H9 (cell line): ENCODE results near the gene FZD10. TPM values are rescaled to one million over a fixed set of nuclear protein-coding genes. Genes with fewer than 3 reads are reported as not detected.
A peak's percentile ranks its signal among the peaks of the same experiment; 100 is the strongest.

Experiments
- DNase-seq: peaks from one replicate; pipeline ENCODE4 v3.0.0-alpha.2; 2017
- H2AFZ ChIP-seq: one replicate; pipeline ENCODE4 v1.6.1; 2013; ENCODE audit warnings: mild to moderate bottlenecking, low read length, control low read depth, moderate library complexity
- H2AK5ac ChIP-seq: 2 replicates; pipeline ENCODE4 v1.6.1; 2013; ENCODE audit warnings: low read length, control low read depth, mixed read lengths; ENCODE audit not compliant: insufficient read length
- H2BK120ac ChIP-seq: one replicate; pipeline ENCODE4 v1.6.1; 2013; ENCODE audit warnings: low read depth, mild to moderate bottlenecking, low read length, control low read depth, inconsistent platforms; ENCODE audit not compliant: poor library complexity, severe bottlenecking
- H2BK12ac ChIP-seq: 2 replicates; pipeline ENCODE4 v1.6.1; 2013; ENCODE audit warnings: low read length, control low read depth, mixed read lengths, low read depth; ENCODE audit not compliant: insufficient read length
- H2BK15ac ChIP-seq: 2 replicates; pipeline ENCODE4 v1.6.1; 2013; ENCODE audit warnings: low read depth, low read length, control low read depth
- H2BK20ac ChIP-seq: one replicate; pipeline ENCODE4 v1.6.1; 2013; ENCODE audit warnings: low read depth, mild to moderate bottlenecking, low read length, control low read depth, inconsistent platforms; ENCODE audit not compliant: poor library complexity, severe bottlenecking
- H2BK5ac ChIP-seq: 2 replicates; pipeline ENCODE4 v1.6.1; 2013; ENCODE audit warnings: low read length, control low read depth, mixed read lengths; ENCODE audit not compliant: insufficient read length
- H3K14ac ChIP-seq: 2 replicates; pipeline ENCODE4 v1.6.1; 2013; ENCODE audit warnings: low read length, control low read depth; ENCODE audit not compliant: insufficient read depth
- H3K18ac ChIP-seq: 2 replicates; pipeline ENCODE4 v1.6.1; 2013; ENCODE audit warnings: low read depth, mild to moderate bottlenecking, mixed read lengths, low read length, control low read depth; ENCODE audit not compliant: insufficient read length
- H3K23ac ChIP-seq: 2 replicates; pipeline ENCODE4 v1.6.1; 2013; ENCODE audit warnings: low read length, control low read depth, mixed read lengths, low read depth; ENCODE audit not compliant: insufficient read length
- H3K23me2 ChIP-seq: 2 replicates; pipeline ENCODE4 v1.6.1; 2013; ENCODE audit warnings: low read depth, mild to moderate bottlenecking, mixed read lengths, low read length, control low read depth; ENCODE audit not compliant: insufficient read length, poor library complexity, severe bottlenecking
- H3K27ac ChIP-seq: 2 replicates; pipeline ENCODE4 v1.5.1; 2013; ENCODE audit warnings: low read length, control low read depth, mixed read lengths, low read depth; ENCODE audit not compliant: insufficient read length
- H3K27me3 ChIP-seq: 2 replicates; pipeline ENCODE4 v1.6.1; 2013; ENCODE audit warnings: low read length, control low read depth, inconsistent platforms; ENCODE audit not compliant: insufficient read depth
- H3K4ac ChIP-seq: 2 replicates; pipeline ENCODE4 v1.6.1; 2013; ENCODE audit warnings: low read depth, mild to moderate bottlenecking, control low read depth, inconsistent platforms, low read length, moderate library complexity
- H3K4me1 ChIP-seq: 2 replicates; pipeline ENCODE4 v1.6.1; 2013; ENCODE audit warnings: low read length, control low read depth, inconsistent platforms; ENCODE audit not compliant: insufficient read depth
- H3K4me2 ChIP-seq: 2 replicates; pipeline ENCODE4 v1.6.1; 2013; ENCODE audit warnings: low read length, control low read depth, mixed read lengths; ENCODE audit not compliant: insufficient read length, insufficient read depth
- H3K56ac ChIP-seq: 2 replicates; pipeline ENCODE4 v1.6.1; 2013; ENCODE audit warnings: low read depth, mild to moderate bottlenecking, mixed read lengths, low read length, control low read depth; ENCODE audit not compliant: insufficient read length
- H3K79me1 ChIP-seq: 2 replicates; pipeline ENCODE4 v1.6.1; 2013; ENCODE audit warnings: low read depth, mild to moderate bottlenecking, moderate library complexity, low read length, control low read depth, inconsistent platforms; ENCODE audit not compliant: insufficient read depth, poor library complexity, severe bottlenecking
- H3K79me2 ChIP-seq: 2 replicates; pipeline ENCODE4 v1.6.1; 2013; ENCODE audit warnings: low read length, control low read depth, inconsistent platforms; ENCODE audit not compliant: insufficient read depth
- H3K9ac ChIP-seq: 2 replicates; pipeline ENCODE4 v1.6.1; 2013; ENCODE audit warnings: low read length, control low read depth, mixed read lengths; ENCODE audit not compliant: insufficient read length; ENCODE audit errors: extremely low read depth
- H3K9me3 ChIP-seq: one replicate; pipeline ENCODE4 v1.6.1; 2013; ENCODE audit warnings: low read depth, low read length, inconsistent platforms; ENCODE audit not compliant: control insufficient read depth
- H3T11ph ChIP-seq: one replicate; pipeline ENCODE4 v1.6.1; 2013; ENCODE audit warnings: mild to moderate bottlenecking, low read length, control low read depth, inconsistent platforms
- H4K20me1 ChIP-seq: one replicate; pipeline ENCODE4 v1.6.1; 2013; ENCODE audit not compliant: control insufficient read depth, insufficient read length, insufficient read depth
- H4K5ac ChIP-seq: 2 replicates; pipeline ENCODE4 v1.6.1; 2013; ENCODE audit warnings: low read depth, mild to moderate bottlenecking, mixed read lengths, low read length, control low read depth; ENCODE audit not compliant: insufficient read length
- H4K8ac ChIP-seq: replicated peaks from 2 replicates; pipeline ENCODE4 v1.6.1; 2013; ENCODE audit warnings: low read length, control low read depth, mixed read lengths, low read depth; ENCODE audit not compliant: insufficient read length
- H4K91ac ChIP-seq: 2 replicates; pipeline ENCODE4 v1.6.1; 2013; ENCODE audit warnings: low read depth, mild to moderate bottlenecking, moderate library complexity, mixed read lengths, low read length, control low read depth; ENCODE audit not compliant: insufficient read length
- H3K27ac Mint-ChIP-seq, 3 experiments: 2 replicates in 2 of 3; 3 replicates in 1 of 3; pipeline ENCODE4 v1.8.0; 2020 to 2021; ENCODE audit warnings: mixed read lengths in 3 of 3, mild to moderate bottlenecking in 1 of 3, moderate library complexity in 1 of 3
- H3K27me3 Mint-ChIP-seq: 2 replicates; pipeline ENCODE4 v1.8.0; 2021; ENCODE audit warnings: low read depth, mild to moderate bottlenecking, moderate library complexity, mixed read lengths
- H3K36me3 Mint-ChIP-seq, 3 experiments: 2 replicates in 2 of 3; 3 replicates in 1 of 3; pipeline ENCODE4 v1.8.0; 2020 to 2021; ENCODE audit warnings: low read depth in 3 of 3, mixed read lengths in 3 of 3; ENCODE audit not compliant: insufficient read depth in 1 of 3
- H3K4me1 Mint-ChIP-seq, 2 experiments: 2 replicates each; pipeline ENCODE4 v1.8.0; 2020; ENCODE audit warnings: mixed read lengths in 2 of 2
- H3K4me3 Mint-ChIP-seq, 2 experiments: 2 replicates in 1 of 2; 3 replicates in 1 of 2; pipeline ENCODE4 v1.8.0; 2020 to 2021; ENCODE audit warnings: mild to moderate bottlenecking in 2 of 2, mixed read lengths in 2 of 2, moderate library complexity in 1 of 2
- H3K9me3 Mint-ChIP-seq, 2 experiments: 2 replicates in 1 of 2; 3 replicates in 1 of 2; pipeline ENCODE4 v1.8.0; 2020; ENCODE audit warnings: mild to moderate bottlenecking in 2 of 2, mixed read lengths in 2 of 2, moderate library complexity in 1 of 2
- CTCF ChIP-seq: fragments of 200-600 bp; sonication (generic); conservative IDR thresholded peaks from 3 replicates; pipeline ENCODE4 v1.8.0; 2021; ENCODE audit warnings: antibody characterized with exemption, mild to moderate bottlenecking
- WGBS: extraction: QIAGEN DNeasy Blood & Tissue Kit; methylation state at CpG from one replicate; pipeline ENCODE4 v1.1.7; 2013; ENCODE audit warnings: missing lambda C conversion rate, low lambda C conversion rate, mixed read lengths; ENCODE audit not compliant: insufficient read length; ENCODE audit errors: extremely low coverage; 5-methylcytosine and 5-hydroxymethylcytosine counted together
- total RNA-seq: library from RNA; stranded (reverse); gene quantifications from 2 replicates; pipeline ENCODE4 v1.2.1, GENCODE V29; 2021

The FZD10 gene
- total RNA-seq, 1 experiment from 2014 or later = 1.0 TPM

GRCh38 chr12:130127912-130128789 lies 34.1 kb upstream of the FZD10 start:
- H3K23ac ChIP-seq = no peak overlapping the region
- no peak overlapping the region for H4K91ac ChIP-seq
- Mint-ChIP-seq H3K27ac (no peak overlapping the region; a peak in 1 of 7 replicates), H3K27me3 (peaks cover 77% of the 10 kb centered on the region), H3K9me3 (no peaks in the 10 kb centered on the region), H3K4me1 (peaks cover 13 to 18% of the 10 kb centered on the region in 2 experiments; a peak in 3 of 4 replicates), H3K4me3 (no peak overlapping the region), H3K36me3 (no peaks in the 10 kb centered on the region)
- no CpG with 5 or more reads among the region's 21 CpGs for WGBS
- no peak overlapping the region for H3K18ac ChIP-seq
- H2AK5ac ChIP-seq = no peak overlapping the region
- H3K23me2 ChIP-seq = no peaks in the 10 kb centered on the region
- no peak overlapping the region for H4K8ac ChIP-seq
- no peak overlapping the region for H2BK5ac ChIP-seq
- no peak overlapping the region for H3K56ac ChIP-seq
- H3K79me2 ChIP-seq = no peaks in the 10 kb centered on the region
- no peaks in the 10 kb centered on the region for H3K9me3 ChIP-seq
- no peak overlapping the region for H3T11ph ChIP-seq
- H4K20me1 ChIP-seq = no peaks in the 10 kb centered on the region
- no peak overlapping the region for H3K27ac ChIP-seq
- H2BK20ac ChIP-seq = no peak overlapping the region
- H3K9ac ChIP-seq = no peak overlapping the region
- H3K14ac ChIP-seq = peak overlapping the region; percentile 75; the same call in 1 of the 2 replicates
- no peaks in the 10 kb centered on the region for H3K4me1 ChIP-seq
- no peak overlapping the region for H3K4ac ChIP-seq
- H2BK12ac ChIP-seq = no peak overlapping the region
- no peak overlapping the region for H2AFZ ChIP-seq
- H2BK15ac ChIP-seq = no peak overlapping the region
- H4K5ac ChIP-seq = no peak overlapping the region
- no peaks in the 10 kb centered on the region; the same call in 1 of the 2 replicates for H3K27me3 ChIP-seq
- no peak overlapping the region for H2BK120ac ChIP-seq
- TF ChIP-seq CTCF = no peak
- H3K4me2 ChIP-seq = no peak overlapping the region
- H3K79me1 ChIP-seq = no peaks in the 10 kb centered on the region
- DNase-seq = no peak
